Keratinocyte (primary cell): Measurements from ENCODE around the gene SLC35B2. TPM values are rescaled to one million over a fixed set of nuclear protein-coding genes. Genes with fewer than 3 reads are reported as not detected.

Experiments
- DNase-seq: peaks from one replicate; pipeline ENCODE4 v3.0.0-alpha.2; 2011; ENCODE audit warnings: low read depth, missing footprints, low spot score
- FAIRE-seq: peaks from 2 replicates; lab custom pipeline; 2011; peaks lifted over from hg19 to GRCh38; lab: Jason Lieb, UNC
- H2AFZ ChIP-seq: 2 replicates; pipeline ENCODE4 v1.6.0; 2012; ENCODE audit warnings: low read length, control low read depth, inconsistent platforms; ENCODE audit not compliant: control insufficient read depth
- H3K27ac ChIP-seq: 2 replicates; pipeline ENCODE4 v1.5.1; 2011; ENCODE audit warnings: low read length; ENCODE audit not compliant: control insufficient read depth, insufficient read depth
- H3K27me3 ChIP-seq: 3 replicates; pipeline ENCODE4 v1.6.0; 2011; ENCODE audit warnings: low read length; ENCODE audit not compliant: control insufficient read depth, insufficient read depth; ENCODE audit errors: extremely low read depth
- H3K36me3 ChIP-seq, 2 experiments: 2 replicates in 1 of 2; 3 replicates in 1 of 2; pipeline ENCODE4 v1.5.1; 2011; ENCODE audit warnings: low read length in 2 of 2, mild to moderate bottlenecking in 1 of 2; ENCODE audit not compliant: control insufficient read depth in 2 of 2, insufficient read depth in 2 of 2; ENCODE audit errors: extremely low read depth in 1 of 2
- H3K4me1 ChIP-seq: 3 replicates; pipeline ENCODE4 v1.5.1; 2011; ENCODE audit warnings: low read length; ENCODE audit not compliant: control insufficient read depth, insufficient read depth; ENCODE audit errors: extremely low read depth
- H3K4me2 ChIP-seq: 3 replicates; pipeline ENCODE4 v1.6.0; 2011; ENCODE audit warnings: low read depth, low read length; ENCODE audit not compliant: control insufficient read depth, insufficient read depth; ENCODE audit errors: extremely low read depth
- H3K4me3 ChIP-seq, 3 experiments: fragments of 200-600 bp in 1 of 3; sonication (generic) in 1 of 3; 2 replicates in 2 of 3; 3 replicates in 1 of 3; pipeline ENCODE4 v1.5.1; 2011 to 2016; ENCODE audit warnings: low read length in 3 of 3, mild to moderate bottlenecking in 3 of 3, control low read depth in 2 of 3, inconsistent platforms in 1 of 3, low read depth in 1 of 3, mixed read lengths in 1 of 3, mixed run types in 1 of 3, moderate library complexity in 1 of 3; ENCODE audit not compliant: control insufficient read depth in 2 of 3, insufficient read depth in 2 of 3; ENCODE audit errors: extremely low read depth in 1 of 3
- H3K79me2 ChIP-seq: 2 replicates; pipeline ENCODE4 v1.6.0; 2012; ENCODE audit warnings: low read length; ENCODE audit not compliant: control insufficient read depth, insufficient read depth
- H3K9ac ChIP-seq: 3 replicates; pipeline ENCODE4 v1.6.0; 2011; ENCODE audit warnings: low read length; ENCODE audit not compliant: control insufficient read depth, insufficient read depth; ENCODE audit errors: extremely low read depth
- H3K9me1 ChIP-seq: 3 replicates; pipeline ENCODE4 v1.6.0; 2011; ENCODE audit warnings: low read length; ENCODE audit not compliant: control insufficient read depth, insufficient read depth; ENCODE audit errors: extremely low read depth
- H3K9me3 ChIP-seq: 2 replicates; pipeline ENCODE4 v1.5.1; 2012; ENCODE audit warnings: low read depth, low read length; ENCODE audit not compliant: control insufficient read depth
- H4K20me1 ChIP-seq: 3 replicates; pipeline ENCODE4 v1.6.0; 2011; ENCODE audit warnings: low read length; ENCODE audit not compliant: control insufficient read depth, insufficient read depth; ENCODE audit errors: extremely low read depth
- CTCF ChIP-seq, 3 experiments: IDR thresholded peaks in 1 of 3; conservative IDR thresholded peaks in 1 of 3; optimal IDR thresholded peaks in 1 of 3; 2 replicates in 2 of 3; 3 replicates in 1 of 3; pipeline versions ENCODE3 to v1.5.1; 2011; ENCODE audit warnings: low read length in 3 of 3, mild to moderate bottlenecking in 3 of 3, moderate library complexity in 2 of 3, control low read depth in 1 of 3, inconsistent platforms in 1 of 3; ENCODE audit not compliant: insufficient read depth in 2 of 3; ENCODE audit errors: extremely low read depth in 1 of 3
- EZH2 ChIP-seq: IDR thresholded peaks from one replicate; pipeline ENCODE4 v1.6.1; 2012; ENCODE audit warnings: inconsistent platforms, mild to moderate bottlenecking, low read length, moderate library complexity
- dilution Hi-C: fragments of 300-500 bp; cut with MboI; formaldehyde crosslinking; loops from one replicate; pipeline ENCODE4 v1.7.0; 2020; ENCODE audit warnings: low sequenced_read_pairs; ENCODE audit not compliant: extremely low pct_ligation_motif_present
- polyA plus RNA-seq, 5 experiments: library from polyadenylated mRNA; depleted of rRNA in 3 of 5; stranded (reverse) in 3 of 5; stranded (forward) in 1 of 5; unstranded in 1 of 5; fragments of >200 nt; gene quantifications; 1 replicate in 1 of 5; 2 replicates in 3 of 5; 3 replicates in 1 of 5; pipeline versions ENCODE4 v1.2.1 to v1.2.3, GENCODE V29; 2011 to 2012; ENCODE audit warnings: missing spikeins in 2 of 5, low read depth in 1 of 5, low replicate concordance in 1 of 5

Gene SLC35B2
- polyA plus RNA-seq, 1 donor (not counting 4 experiments of a cell fraction or from before 2014, with no cell fraction given), result 69.9 TPM

- no peak for TF ChIP-seq CTCF (optimal IDR thresholded peaks at IDR 0.05 in 1 of 3, IDR thresholded peaks at IDR 0.05 in 1 of 3, conservative IDR thresholded peaks at IDR 0.05 in 1 of 3; ENCODE audit: extremely low read depth in 1 of 3, insufficient read depth in 2 of 3, low read length in 3 of 3)
- TF ChIP-seq EZH2, result no peak
- Histone ChIP-seq H3K79me2 (no peaks in the 10 kb centered on the region), H4K20me1 (no peaks in the 10 kb centered on the region), H3K27ac (no peak overlapping the region), H3K9me3 (no peaks in the 10 kb centered on the region), H3K27me3 (peaks cover 30% of the 10 kb centered on the region), H3K9ac (no peak overlapping the region), H3K36me3 (no peaks in the 10 kb centered on the region), H3K4me3 (no peak overlapping the region), H3K9me1 (no peaks in the 10 kb centered on the region), H3K4me2 (no peak overlapping the region), H2AFZ (no peak overlapping the region), H3K4me1 (no peaks in the 10 kb centered on the region)
- FAIRE-seq (no peak), DNase-seq (no peak)
- dilution Hi-C loops, result no loop called here
Observed at GRCh38 chr6:44286747-44287146, 29.4 kb upstream of the SLC35B2 start.

DNA sequence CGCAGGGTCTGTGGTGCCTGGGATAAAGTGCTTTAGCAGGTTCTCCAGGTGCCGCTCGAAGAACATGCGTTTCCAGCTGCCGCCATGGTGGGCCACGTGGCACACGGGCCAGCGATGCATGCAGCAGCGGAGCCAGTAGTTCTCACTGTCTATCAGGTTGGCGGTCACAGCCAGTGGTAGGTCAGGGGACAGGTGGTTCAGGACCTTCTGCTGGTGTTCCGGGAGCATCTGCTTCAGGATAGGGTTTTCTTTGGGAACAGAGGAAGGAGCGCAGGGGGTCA lies 28.9 kb upstream of the SLC35B2 start:
- dilution Hi-C loops, result no loop called here
- no peaks in the 10 kb centered on the region for H4K20me1 ChIP-seq

More for the DNA sequence above, 28.9 kb upstream of the SLC35B2 start:
- no peak overlapping the region for H3K9ac ChIP-seq
- TF ChIP-seq CTCF (optimal IDR thresholded peaks at IDR 0.05 in 1 of 3, IDR thresholded peaks at IDR 0.05 in 1 of 3, conservative IDR thresholded peaks at IDR 0.05 in 1 of 3; ENCODE audit: extremely low read depth in 1 of 3, insufficient read depth in 2 of 3, low read length in 3 of 3), result no peak
- no peak for TF ChIP-seq EZH2
- peaks cover 27% of the 10 kb centered on the region for H3K27me3 ChIP-seq
- no peaks in the 10 kb centered on the region for H3K4me1 ChIP-seq
- H2AFZ ChIP-seq, result no peak overlapping the region
- H3K79me2 ChIP-seq, result no peaks in the 10 kb centered on the region
- H3K36me3 ChIP-seq, result no peaks in the 10 kb centered on the region
- no peak overlapping the region for H3K27ac ChIP-seq
- H3K4me3 ChIP-seq, result no peak overlapping the region
- FAIRE-seq (no peak), DNase-seq (no peak)
- no peaks in the 10 kb centered on the region for H3K9me3 ChIP-seq
- no peak overlapping the region for H3K4me2 ChIP-seq
- no peaks in the 10 kb centered on the region for H3K9me1 ChIP-seq
